Measurements from ENCODE around the gene FAF1.

- TF ChIP-seq ELF1 (tag; IDR thresholded peaks at IDR 0.05) (no peak), CTCF (IDR thresholded peaks at IDR 0.05 in 2 of 3, conservative IDR thresholded peaks at IDR 0.05 in 1 of 3; ENCODE audit: insufficient read depth in 2 of 3, low read depth in 1 of 3, low read length in 3 of 3) (no peak), TCF7 (IDR thresholded peaks at IDR 0.05; ENCODE audit: borderline replicate concordance) (no peak), ZNF766 (CRISPR knock-in tag; conservative IDR thresholded peaks at IDR 0.05) (no peak)
These were observed 512.1 kb downstream of the FAF1 start for GRCh38 chr1:50447961-50448360.

Measured in K562 (cell line).